B cell (primary cell): Measurements from ENCODE around the gene CFC1.
"Not testable (repeated sequence)": the region's sequence is repeated elsewhere in the genome, so short reads cannot be mapped to it uniquely, and the experiment has no call there.

Source experiments
- CTCF ChIP-seq: fragments of 200-600 bp; IDR thresholded peaks from one replicate; pipeline ENCODE4 v1.8.0; 2022; ENCODE audit warnings: antibody characterized with exemption, mild to moderate bottlenecking
- EZH2 ChIP-seq: IDR thresholded peaks from 2 replicates; pipeline ENCODE4 v1.6.1; 2012; ENCODE audit warnings: borderline replicate concordance, low read depth, mild to moderate bottlenecking, moderate library complexity, low read length; ENCODE audit not compliant: insufficient read depth, poor library complexity, severe bottlenecking

- TF ChIP-seq CTCF, EZH2: not testable (repeated sequence)
Observed at GRCh38 chr2:130582970-130583369, 16.4 kb downstream of the CFC1 start.
